Thyroid gland (tissue), 4 donors: ENCODE results near the gene THBS3. TPM values are rescaled to one million over a fixed set of nuclear protein-coding genes. Genes with fewer than 3 reads are reported as not detected.

Experiments
- DNase-seq, 2 donors: peaks; one replicate each; pipeline ENCODE4 v3.0.0-alpha.2; 2019
- H3K27ac ChIP-seq, 3 donors: fragments of 200-600 bp; sonication (generic); 1 replicate in 2 of 3; 2 replicates in 1 of 3; pipeline ENCODE4 v1.5.1; 2016 to 2019; ENCODE audit warnings: mild to moderate bottlenecking in 1 of 3, moderate library complexity in 1 of 3
- H3K27me3 ChIP-seq: fragments of 200-600 bp; sonication (generic); one replicate; pipeline ENCODE4 v1.5.1; 2019
- H3K36me3 ChIP-seq, 2 donors: fragments of 200-600 bp; sonication (generic); one replicate each; pipeline ENCODE4 v1.5.1; 2016 to 2019
- H3K4me1 ChIP-seq, 2 donors: fragments of 200-600 bp; sonication (generic); one replicate each; pipeline ENCODE4 v1.5.1; 2017 to 2019
- H3K4me3 ChIP-seq, 3 donors: fragments of 200-600 bp; sonication (generic); replicated peaks in 1 of 3; 1 replicate in 2 of 3; 2 replicates in 1 of 3; pipeline ENCODE4 v1.5.1; 2016; ENCODE audit warnings: mild to moderate bottlenecking in 1 of 3
- H3K9me3 ChIP-seq: fragments of 200-600 bp; sonication (generic); one replicate; pipeline ENCODE4 v1.5.1; 2017
- POLR2A ChIP-seq, 2 donors: fragments of 450-650 bp; IDR thresholded peaks; one replicate each; pipeline ENCODE4 v1.6.1; 2017; ENCODE audit warnings: antibody characterized with exemption in 2 of 2, mild to moderate bottlenecking in 2 of 2, moderate library complexity in 1 of 2
- WGBS, 2 donors: methylation state at CpG; one replicate each; pipeline ENCODE4 v1.1.5; 2017; 5-methylcytosine and 5-hydroxymethylcytosine counted together
- intact Hi-C: fragments of 100-400 bp; cut with DNase I; formaldehyde crosslinking; loops from one replicate; pipeline ENCODE4 v1.15.1; 2023
- total RNA-seq, 4 donors: library from RNA; depleted of rRNA; stranded (reverse); fragments of >200 nt; gene quantifications; one replicate each; pipeline ENCODE4 v1.2.3, GENCODE V29; 2016
- TF ChIP-seq, protein P1 (sequence below), 6 experiments: fragments of 200-600 bp in 3 of 6; fragments of 450-650 bp in 3 of 6; sonication (generic) in 3 of 6; IDR thresholded peaks; one replicate each; pipeline ENCODE4 v1.5.1; 2016 to 2019; ENCODE audit warnings: antibody characterized with exemption in 6 of 6, mild to moderate bottlenecking in 2 of 6, inconsistent platforms in 1 of 6, moderate library complexity in 1 of 6

The THBS3 gene
- total RNA-seq, 4 donors from 2014 or later = 8.5 to 25.7 (median 18.2) TPM

DNA sequence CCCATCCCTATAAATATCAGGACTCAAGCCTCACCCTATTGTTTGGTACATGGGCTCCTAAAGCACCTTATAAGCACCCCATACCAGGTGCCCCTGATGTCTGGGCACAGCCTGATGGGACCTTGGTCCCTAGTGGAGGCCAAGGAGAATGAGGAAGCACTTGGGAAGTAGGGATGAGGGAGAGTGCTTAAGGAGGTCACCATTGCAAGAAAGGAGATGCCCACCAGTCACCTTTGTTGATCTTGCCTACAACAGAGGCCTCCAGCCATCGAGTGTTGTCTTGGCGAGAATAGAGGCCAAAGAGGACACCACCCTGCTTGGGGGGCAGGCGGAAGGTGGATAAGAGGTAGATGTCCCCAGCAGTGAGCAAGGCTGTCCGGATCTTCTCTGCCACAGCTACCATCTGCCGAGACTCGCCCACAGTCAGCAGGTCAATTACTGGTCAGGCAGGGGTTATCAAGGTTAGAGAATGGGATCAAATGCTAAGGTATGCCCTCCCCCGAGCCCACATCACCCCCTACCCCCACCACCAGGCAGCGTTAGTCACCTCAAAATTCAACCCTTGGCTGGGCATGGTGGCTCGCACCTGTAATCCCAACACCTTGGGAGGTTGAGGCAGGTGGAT lies 1.6 kb downstream of the THBS3 start:
- Histone ChIP-seq H3K27ac (no peak overlapping the region), H3K4me1 (peaks cover 23 to 26% of the 10 kb centered on the region in 2 donors), H3K4me3 (no peak overlapping the region), H3K9me3 (no peaks in the 10 kb centered on the region), H3K36me3 (no peaks in the 10 kb centered on the region), H3K27me3 (no peaks in the 10 kb centered on the region)
- intact Hi-C loops = loop anchor here (5.0 kb wide), 1 partner anchor 36 kb away; a partner anchor contains a TSS
- TF ChIP-seq, protein P1, sequence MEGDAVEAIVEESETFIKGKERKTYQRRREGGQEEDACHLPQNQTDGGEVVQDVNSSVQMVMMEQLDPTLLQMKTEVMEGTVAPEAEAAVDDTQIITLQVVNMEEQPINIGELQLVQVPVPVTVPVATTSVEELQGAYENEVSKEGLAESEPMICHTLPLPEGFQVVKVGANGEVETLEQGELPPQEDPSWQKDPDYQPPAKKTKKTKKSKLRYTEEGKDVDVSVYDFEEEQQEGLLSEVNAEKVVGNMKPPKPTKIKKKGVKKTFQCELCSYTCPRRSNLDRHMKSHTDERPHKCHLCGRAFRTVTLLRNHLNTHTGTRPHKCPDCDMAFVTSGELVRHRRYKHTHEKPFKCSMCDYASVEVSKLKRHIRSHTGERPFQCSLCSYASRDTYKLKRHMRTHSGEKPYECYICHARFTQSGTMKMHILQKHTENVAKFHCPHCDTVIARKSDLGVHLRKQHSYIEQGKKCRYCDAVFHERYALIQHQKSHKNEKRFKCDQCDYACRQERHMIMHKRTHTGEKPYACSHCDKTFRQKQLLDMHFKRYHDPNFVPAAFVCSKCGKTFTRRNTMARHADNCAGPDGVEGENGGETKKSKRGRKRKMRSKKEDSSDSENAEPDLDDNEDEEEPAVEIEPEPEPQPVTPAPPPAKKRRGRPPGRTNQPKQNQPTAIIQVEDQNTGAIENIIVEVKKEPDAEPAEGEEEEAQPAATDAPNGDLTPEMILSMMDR (IDR thresholded peaks at IDR 0.05) = no peak
- no peak for TF ChIP-seq POLR2A (IDR thresholded peaks at IDR 0.05)
- no peak for DNase-seq
- WGBS, 2 donors = 74 to 78% methylated on average over 9 of the region's 9 CpGs

DNA sequence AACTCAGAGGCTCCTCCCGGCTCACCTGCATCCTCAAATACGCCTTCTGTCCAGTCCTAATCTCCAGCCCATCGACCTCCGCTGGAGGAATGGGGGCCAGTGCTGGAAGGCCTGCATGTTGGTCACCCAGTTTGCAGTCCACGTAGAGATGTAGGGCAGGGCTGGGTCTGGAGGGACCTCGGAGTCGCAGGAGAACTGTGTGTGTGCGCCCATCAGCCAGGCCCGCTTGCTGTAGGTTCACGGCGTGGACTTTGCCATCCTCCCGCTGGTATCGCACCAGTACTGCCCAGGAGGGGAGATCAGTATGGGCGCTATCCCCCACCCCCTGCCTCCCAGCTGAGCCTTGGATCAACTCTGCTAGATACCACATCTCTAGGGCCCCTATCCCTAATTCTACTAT lies 2.7 kb downstream of the THBS3 start:
- Histone ChIP-seq H3K27me3 (no peaks in the 10 kb centered on the region), H3K9me3 (no peaks in the 10 kb centered on the region), H3K4me1 (peaks cover 23 to 26% of the 10 kb centered on the region in 2 donors), H3K27ac (no peak overlapping the region), H3K36me3 (no peaks in the 10 kb centered on the region), H3K4me3 (no peak overlapping the region)
- DNase-seq = no peak
- intact Hi-C loops = loop anchor here (5.0 kb wide), 1 partner anchor 37 kb away; a partner anchor contains a TSS
- 88 to 96% methylated on average over 8 to 10 of the region's 14 CpGs for WGBS, 2 donors
- TF ChIP-seq POLR2A (IDR thresholded peaks at IDR 0.05) = no peak
- TF ChIP-seq, protein P1 (IDR thresholded peaks at IDR 0.05) = no peak

DNA sequence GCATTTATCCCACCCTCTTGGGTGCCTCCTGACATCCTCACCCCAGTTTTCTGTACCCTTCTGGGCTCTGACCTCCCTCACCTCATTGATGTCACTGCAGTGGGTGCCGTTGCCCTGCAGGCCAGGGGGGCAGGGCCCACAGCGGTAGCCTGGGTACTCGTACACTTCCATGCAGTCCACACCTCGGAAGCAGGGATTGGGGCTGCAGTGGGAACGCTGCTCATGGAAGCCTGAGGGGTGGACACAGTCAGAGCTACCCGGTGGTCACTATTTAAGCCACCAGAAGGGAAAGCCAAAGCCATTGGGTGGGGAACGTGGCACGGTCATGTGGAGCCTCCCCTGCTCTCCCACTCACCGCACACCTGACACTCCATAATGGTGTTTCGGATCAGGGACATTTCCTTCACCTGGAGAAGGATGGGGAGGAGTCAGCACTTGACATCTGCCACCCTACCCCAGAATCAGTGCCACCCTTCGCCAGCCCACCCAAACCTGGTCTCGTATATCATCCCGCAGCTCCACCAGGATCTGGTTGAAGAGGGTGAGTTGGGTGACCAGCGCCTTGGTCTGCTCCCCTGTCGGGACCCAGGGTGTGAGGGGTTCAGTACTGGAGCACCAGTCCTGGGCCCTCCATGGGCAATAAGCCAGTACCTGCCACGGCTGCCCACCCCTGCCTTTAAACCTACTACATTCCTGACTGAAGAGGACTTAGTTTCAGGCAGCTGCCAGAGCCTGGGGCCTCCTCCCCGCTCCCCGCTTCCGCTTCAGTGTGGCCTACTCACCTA lies 4.8 kb downstream of the THBS3 start:
- 86 to 87% methylated on average over 14 to 19 of the region's 19 CpGs for WGBS, 2 donors
- no peak for TF ChIP-seq POLR2A (IDR thresholded peaks at IDR 0.05)
- TF ChIP-seq, protein P1 (IDR thresholded peaks at IDR 0.05) = no peak
- H3K9me3 ChIP-seq = no peaks in the 10 kb centered on the region
- H3K4me1 ChIP-seq = peaks cover 10 to 16% of the 10 kb centered on the region in 2 donors
- DNase-seq = no peak
- H3K4me3 ChIP-seq = no peak overlapping the region
- H3K27me3 ChIP-seq = no peaks in the 10 kb centered on the region
- H3K36me3 ChIP-seq = no peaks in the 10 kb centered on the region
- intact Hi-C loops = no loop called here
- H3K27ac ChIP-seq = no peak overlapping the region

DNA sequence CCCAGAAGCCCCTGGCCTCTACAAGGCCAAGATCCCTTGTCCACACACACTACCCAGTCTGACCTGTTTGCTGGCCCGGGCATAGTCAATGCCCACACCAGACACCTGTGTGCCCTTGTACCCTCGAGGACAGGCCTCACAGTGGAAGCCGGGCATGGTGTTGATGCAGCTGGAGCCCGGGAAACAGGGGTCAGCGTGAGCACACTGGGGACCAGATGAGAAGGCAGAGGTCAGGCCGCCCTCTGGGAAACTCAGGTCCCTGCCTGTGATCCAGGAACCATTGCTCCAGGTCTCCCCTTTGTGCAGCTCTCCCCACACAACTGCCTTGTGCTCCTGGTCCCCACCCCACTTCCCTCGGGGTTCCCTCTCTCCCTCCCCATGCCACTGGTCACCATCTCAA lies 5.5 kb downstream of the THBS3 start:
- no peak overlapping the region for H3K27ac ChIP-seq
- TF ChIP-seq, protein P1 (IDR thresholded peaks at IDR 0.05) = no peak
- no peak for TF ChIP-seq POLR2A (IDR thresholded peaks at IDR 0.05)

DNA sequence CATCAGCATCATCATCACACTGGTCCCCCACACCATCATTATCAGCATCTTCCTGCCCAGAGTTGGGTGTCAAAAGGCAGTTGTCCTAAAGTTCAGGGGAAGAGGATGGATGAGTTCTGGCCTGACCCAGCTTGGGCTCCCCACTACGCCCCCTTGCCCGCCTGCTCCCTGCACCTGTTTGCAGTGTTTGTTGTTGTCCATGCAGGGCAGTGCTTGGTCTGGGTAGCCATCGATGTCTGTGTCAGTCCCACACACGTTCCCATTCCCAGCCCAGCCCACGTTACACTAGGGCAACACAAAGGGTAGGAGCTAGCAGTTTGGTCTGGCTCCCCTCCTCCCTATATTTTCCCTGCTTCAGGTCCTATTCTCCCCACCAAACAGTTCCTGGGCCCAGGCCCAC lies 6.8 kb downstream of the THBS3 start:
- no peak for DNase-seq
- Histone ChIP-seq H3K4me1 (no peaks in the 10 kb centered on the region), H3K4me3 (no peak overlapping the region), H3K27me3 (no peaks in the 10 kb centered on the region), H3K27ac (no peak overlapping the region), H3K9me3 (no peaks in the 10 kb centered on the region), H3K36me3 (no peaks in the 10 kb centered on the region)
- intact Hi-C loops = no loop called here
- WGBS, 2 donors = 91 to 95% methylated on average over 5 of the region's 5 CpGs
- TF ChIP-seq, protein P1 (IDR thresholded peaks at IDR 0.05) = no peak
- TF ChIP-seq POLR2A (IDR thresholded peaks at IDR 0.05) = no peak

More for the DNA sequence above, 5.5 kb downstream of the THBS3 start:
- intact Hi-C loops = no loop called here
- H3K27me3 ChIP-seq = no peaks in the 10 kb centered on the region
- H3K9me3 ChIP-seq = no peaks in the 10 kb centered on the region
- DNase-seq = no peak
- peaks cover 3 to 8% of the 10 kb centered on the region in 2 donors for H3K4me1 ChIP-seq
- no peaks in the 10 kb centered on the region for H3K36me3 ChIP-seq
- no peak overlapping the region for H3K4me3 ChIP-seq
- WGBS, 2 donors = 91 to 99% methylated on average over 6 to 7 of the region's 7 CpGs
